HG02623 (cell line): Measurements from ENCODE around the gene GPR142.

Source experiments
- ATAC-seq: cut with Tn5 transposase; IDR thresholded peaks from one replicate; pipeline ENCODE4 v1.9.1; 2021; ENCODE audit warnings: moderate library complexity; ENCODE audit not compliant: unreplicated experiment

GPR142 gene

GRCh38 chr17:74367206-74367605, at the start of gene GPR142:
Gene GPR142 (plus strand): TSS chr17:74367506. CDS start chr17:74369541, 2,035 bp downstream.
- ATAC-seq, result no peak

GRCh38 chr17:74318391-74318790, 48.9 kb upstream of the GPR142 start:
- ATAC-seq, result no peak

GRCh38 chr17:74324521-74324920, 42.8 kb upstream of the GPR142 start:
- no peak for ATAC-seq

- no peak for ATAC-seq
Observed at GRCh38 chr17:74325376-74325742, 41.9 kb upstream of the GPR142 start.

GRCh38 chr17:74325743-74326379, 41.4 kb upstream of the GPR142 start, which contains the start of gene KIF19:
Gene KIF19 (plus strand): TSS chr17:74326226. CDS start chr17:74326350, 124 bp downstream.
- ATAC-seq, result no peak

- no peak for ATAC-seq
Observed at GRCh38 chr17:74326506-74326905, 40.8 kb upstream of the GPR142 start.

GRCh38 chr17:74328487-74328886, 38.8 kb upstream of the GPR142 start:
- ATAC-seq, result no peak

GRCh38 chr17:74329378-74329777, 37.9 kb upstream of the GPR142 start:
- ATAC-seq, result no peak

- no peak for ATAC-seq
Observed at GRCh38 chr17:74330446-74330845, 36.9 kb upstream of the GPR142 start.

- no peak for ATAC-seq
Observed at GRCh38 chr17:74332017-74332650, 35.2 kb upstream of the GPR142 start.

- no peak for ATAC-seq
Observed at GRCh38 chr17:74332763-74333283, 34.5 kb upstream of the GPR142 start.

GRCh38 chr17:74334393-74335039, 32.8 kb upstream of the GPR142 start:
- ATAC-seq, result no peak

- no peak for ATAC-seq
Observed at GRCh38 chr17:74335529-74336062, 31.7 kb upstream of the GPR142 start.

GRCh38 chr17:74336307-74336706, 31.0 kb upstream of the GPR142 start:
- ATAC-seq, result no peak

- no peak for ATAC-seq
Observed at GRCh38 chr17:74337834-74338500, 29.3 kb upstream of the GPR142 start.

- no peak for ATAC-seq
Observed at GRCh38 chr17:74339537-74340195, 27.6 kb upstream of the GPR142 start.

- ATAC-seq, result no peak
Observed at GRCh38 chr17:74340470-74341023, 26.8 kb upstream of the GPR142 start.

- no peak for ATAC-seq
Observed at GRCh38 chr17:74342224-74342623, 25.1 kb upstream of the GPR142 start.

- no peak for ATAC-seq
Observed at GRCh38 chr17:74343121-74343520, 24.2 kb upstream of the GPR142 start.

- ATAC-seq, result no peak
Observed at GRCh38 chr17:74343526-74344284, 23.6 kb upstream of the GPR142 start.
